Liver (tissue), 9 donors: ENCODE results near the gene PREX1. TPM values are rescaled to one million over a fixed set of nuclear protein-coding genes. Genes with fewer than 3 reads are reported as not detected.

Experiments used
- DNase-seq: peaks from one replicate; pipeline ENCODE4 v3.0.0-alpha.2; 2017; ENCODE audit warnings: low spot score
- H3K27ac ChIP-seq, 2 donors: one replicate each; pipeline ENCODE4 v1.7.0; 2013; ENCODE audit warnings: inconsistent platforms in 2 of 2, low read length in 2 of 2, control low read depth in 1 of 2, low read depth in 1 of 2, mild to moderate bottlenecking in 1 of 2
- H3K27me3 ChIP-seq, 4 donors: one replicate each; pipeline versions ENCODE4 v1.6.1 to v1.7.0; 2013; ENCODE audit warnings: low read length in 3 of 4, inconsistent platforms in 1 of 4, mild to moderate bottlenecking in 1 of 4, moderate library complexity in 1 of 4; ENCODE audit not compliant: control insufficient read depth in 4 of 4, insufficient read depth in 4 of 4
- H3K36me3 ChIP-seq, 4 donors: one replicate each; pipeline versions ENCODE4 v1.6.1 to v1.7.0; 2013; ENCODE audit warnings: low read length in 3 of 4, mild to moderate bottlenecking in 3 of 4, low read depth in 1 of 4, moderate library complexity in 1 of 4; ENCODE audit not compliant: control insufficient read depth in 4 of 4, insufficient read depth in 3 of 4
- H3K4me1 ChIP-seq, 4 donors: one replicate each; pipeline versions ENCODE4 v1.6.1 to v1.7.0; 2013; ENCODE audit warnings: low read length in 3 of 4, mild to moderate bottlenecking in 3 of 4, moderate library complexity in 1 of 4; ENCODE audit not compliant: control insufficient read depth in 4 of 4, insufficient read depth in 4 of 4
- H3K4me3 ChIP-seq, 3 donors: one replicate each; pipeline versions ENCODE4 v1.6.1 to v1.7.0; 2013; ENCODE audit warnings: low read length in 3 of 3, control low read depth in 1 of 3, low read depth in 1 of 3, mild to moderate bottlenecking in 1 of 3
- H3K9ac ChIP-seq, 2 donors: one replicate each; pipeline ENCODE4 v1.7.0; 2013; ENCODE audit warnings: low read length in 2 of 2, mild to moderate bottlenecking in 2 of 2, moderate library complexity in 2 of 2, control low read depth in 1 of 2, low read depth in 1 of 2
- H3K9me3 ChIP-seq, 4 donors: one replicate each; pipeline versions ENCODE4 v1.6.1 to v1.7.0; 2013; ENCODE audit warnings: low read length in 3 of 4; ENCODE audit not compliant: control insufficient read depth in 4 of 4
- EGR1 ChIP-seq, 2 donors: IDR thresholded peaks; 2 replicates each; pipeline ENCODE4 v1.6.1; 2016 to 2018; ENCODE audit warnings: antibody characterized with exemption in 2 of 2, low read depth in 2 of 2
- FOXA1 ChIP-seq: IDR thresholded peaks from 2 replicates; pipeline ENCODE4 v1.6.1; 2016; ENCODE audit warnings: antibody characterized with exemption
- FOXA2 ChIP-seq: IDR thresholded peaks from 2 replicates; pipeline ENCODE4 v1.6.1; 2016; ENCODE audit warnings: antibody characterized with exemption
- GABPA ChIP-seq, 2 donors: IDR thresholded peaks in 1 of 2; conservative IDR thresholded peaks in 1 of 2; 2 replicates each; pipeline ENCODE4 v1.6.1; 2016; ENCODE audit warnings: antibody characterized with exemption in 2 of 2, mild to moderate bottlenecking in 1 of 2, moderate library complexity in 1 of 2
- HNF4A ChIP-seq, 2 donors: conservative IDR thresholded peaks; 2 replicates each; pipeline ENCODE4 v1.6.1; 2016; ENCODE audit warnings: antibody characterized with exemption in 2 of 2, mild to moderate bottlenecking in 2 of 2
- HNF4G ChIP-seq: IDR thresholded peaks from 2 replicates; pipeline ENCODE4 v1.6.1; 2016; ENCODE audit warnings: antibody characterized with exemption
- JUND ChIP-seq, 2 donors: IDR thresholded peaks; 2 replicates each; pipeline ENCODE4 v1.6.1; 2016; ENCODE audit warnings: antibody characterized with exemption in 2 of 2
- MAX ChIP-seq: IDR thresholded peaks from 2 replicates; pipeline ENCODE4 v1.6.1; 2016; ENCODE audit warnings: antibody characterized with exemption
- NR2F2 ChIP-seq: IDR thresholded peaks from 2 replicates; pipeline ENCODE4 v1.6.1; 2016; ENCODE audit warnings: antibody characterized with exemption
- REST ChIP-seq: IDR thresholded peaks from 2 replicates; pipeline ENCODE4 v1.6.1; 2016; ENCODE audit warnings: antibody characterized with exemption, mild to moderate bottlenecking
- SP1 ChIP-seq: IDR thresholded peaks from 2 replicates; pipeline ENCODE4 v1.6.1; 2018; ENCODE audit warnings: antibody characterized with exemption, mild to moderate bottlenecking
- TAF1 ChIP-seq: conservative IDR thresholded peaks from 2 replicates; pipeline ENCODE4 v1.6.1; 2016; ENCODE audit warnings: antibody characterized with exemption, mild to moderate bottlenecking
- YY1 ChIP-seq: IDR thresholded peaks from 2 replicates; pipeline ENCODE4 v1.6.1; 2016; ENCODE audit warnings: antibody characterized with exemption, mild to moderate bottlenecking
- ZBTB33 ChIP-seq: IDR thresholded peaks from 2 replicates; pipeline ENCODE4 v1.6.1; 2016; ENCODE audit warnings: antibody characterized with exemption
- WGBS: extraction: QIAGEN DNeasy Blood & Tissue Kit; methylation state at CpG from one replicate; pipeline ENCODE4 v1.1.7; 2013; 5-methylcytosine and 5-hydroxymethylcytosine counted together
- polyA plus RNA-seq, 2 donors: library from polyadenylated mRNA; stranded (reverse) in 1 of 2; unstranded in 1 of 2; fragments of 200-250 nt in 1 of 2; fragments of >200 nt in 1 of 2; fragmentation: Nextera tagmentation in 1 of 2; extraction: Ambion mirVana in 1 of 2; gene quantifications; one replicate each; pipeline versions ENCODE4 v1.2.1 to v1.2.3, GENCODE V29; 2013 to 2015
- total RNA-seq, 2 donors: library from RNA; depleted of rRNA; stranded (reverse); fragments of >200 nt; gene quantifications; one replicate each; pipeline ENCODE4 v1.2.3, GENCODE V29; 2014
- donor health status: healthy.
- donor health status: healthy.
- donor health status: healthy.
- donor health status: healthy.
- donor health status: healthy.

Gene PREX1
- total and polyA plus RNA-seq, 4 donors: 2.2 to 18.0 (median 10.8) TPM

DNA sequence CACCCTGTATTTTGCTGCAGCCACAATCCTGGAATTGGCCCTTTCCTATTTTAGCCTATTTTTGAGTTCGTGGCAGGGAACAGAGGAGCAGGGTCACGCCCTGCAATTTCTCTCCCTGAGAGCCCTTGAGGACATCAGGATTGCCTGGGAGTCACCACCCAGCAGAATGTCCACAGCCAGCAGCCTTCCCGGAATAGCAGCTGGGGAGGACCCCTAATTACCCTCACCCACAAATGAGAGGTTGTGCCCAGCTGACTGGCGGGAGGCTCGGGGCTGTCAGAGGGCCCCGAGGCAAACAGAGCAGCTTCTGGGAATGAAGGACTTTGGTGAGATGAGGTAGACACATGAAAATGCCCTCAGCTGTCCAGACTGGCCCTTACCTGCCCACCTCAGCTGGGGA is 165.1 kb downstream of the PREX1 start:
- no peak overlapping the region for H3K9ac ChIP-seq
- no peak overlapping the region for H3K4me3 ChIP-seq
- H3K36me3 ChIP-seq: no peaks in the 10 kb centered on the region
- H3K27me3 ChIP-seq: no peaks in the 10 kb centered on the region
- no peaks in the 10 kb centered on the region for H3K9me3 ChIP-seq
- TF ChIP-seq GABPA (IDR thresholded peaks at IDR 0.05 in 1 of 2, conservative IDR thresholded peaks at IDR 0.05 in 1 of 2): no peak
- no peak for TF ChIP-seq HNF4G
- no peak for TF ChIP-seq TAF1
- peak; percentile 16 for TF ChIP-seq NR2F2
- TF ChIP-seq SP1: no peak
- no peak overlapping the region for H3K27ac ChIP-seq
- DNase-seq: no peak
- WGBS: 82% methylated on average over 6 of the region's 6 CpGs
- H3K4me1 ChIP-seq: peaks cover 0 to 10% (median 8%) of the 10 kb centered on the region in 4 donors

GRCh38 chr20:48661575-48662455 is 166.0 kb downstream of the PREX1 start:
- no peak for TF ChIP-seq FOXA1
- no peak for TF ChIP-seq SP1
- no peak for TF ChIP-seq NR2F2
- TF ChIP-seq HNF4G: no peak
- no peak for TF ChIP-seq FOXA2
- no peak for TF ChIP-seq JUND (IDR thresholded peaks at IDR 0.05)
- TF ChIP-seq TAF1: no peak
- TF ChIP-seq REST: no peak
- Histone ChIP-seq H3K9me3 (no peaks in the 10 kb centered on the region), H3K4me3 (no peak overlapping the region), H3K27me3 (no peaks in the 10 kb centered on the region), H3K36me3 (no peaks in the 10 kb centered on the region), H3K27ac (no peak overlapping the region), H3K4me1 (peaks cover 0 to 10% (median 8%) of the 10 kb centered on the region in 4 donors), H3K9ac (no peak overlapping the region)
- DNase-seq: no peak
- 88% methylated on average over 14 of the region's 14 CpGs for WGBS

GRCh38 chr20:48660788-48661187 is 167.0 kb downstream of the PREX1 start:
- Histone ChIP-seq H3K27me3 (no peaks in the 10 kb centered on the region), H3K9me3 (no peaks in the 10 kb centered on the region), H3K9ac (no peak overlapping the region), H3K27ac (no peak overlapping the region), H3K4me3 (no peak overlapping the region), H3K4me1 (peaks cover 0 to 10% (median 8%) of the 10 kb centered on the region in 4 donors), H3K36me3 (no peaks in the 10 kb centered on the region)
- no peak for DNase-seq
- no peak for TF ChIP-seq MAX
- TF ChIP-seq HNF4A (conservative IDR thresholded peaks at IDR 0.05): no peak
- no peak for TF ChIP-seq JUND (IDR thresholded peaks at IDR 0.05)
- TF ChIP-seq GABPA (IDR thresholded peaks at IDR 0.05 in 1 of 2, conservative IDR thresholded peaks at IDR 0.05 in 1 of 2): no peak
- TF ChIP-seq REST: no peak
- TF ChIP-seq EGR1 (IDR thresholded peaks at IDR 0.05; ENCODE audit: low read depth in 2 of 2): no peak
- TF ChIP-seq ZBTB33: no peak
- no peak for TF ChIP-seq HNF4G
- TF ChIP-seq YY1: no peak
- TF ChIP-seq SP1: no peak
- WGBS: 96% methylated on average over 9 of the region's 9 CpGs
